NT2/D1 (cell line): ENCODE results near the gene IFNLR1.

Experiments used
- YY1 ChIP-seq: IDR thresholded peaks from 2 replicates; pipeline ENCODE4 v1.6.1; 2011; ENCODE audit not compliant: insufficient read length, insufficient read depth
- ZNF274 ChIP-seq: IDR thresholded peaks from 2 replicates; pipeline ENCODE4 v1.6.1; 2011; ENCODE audit warnings: mild to moderate bottlenecking, low read depth, low read length

DNA sequence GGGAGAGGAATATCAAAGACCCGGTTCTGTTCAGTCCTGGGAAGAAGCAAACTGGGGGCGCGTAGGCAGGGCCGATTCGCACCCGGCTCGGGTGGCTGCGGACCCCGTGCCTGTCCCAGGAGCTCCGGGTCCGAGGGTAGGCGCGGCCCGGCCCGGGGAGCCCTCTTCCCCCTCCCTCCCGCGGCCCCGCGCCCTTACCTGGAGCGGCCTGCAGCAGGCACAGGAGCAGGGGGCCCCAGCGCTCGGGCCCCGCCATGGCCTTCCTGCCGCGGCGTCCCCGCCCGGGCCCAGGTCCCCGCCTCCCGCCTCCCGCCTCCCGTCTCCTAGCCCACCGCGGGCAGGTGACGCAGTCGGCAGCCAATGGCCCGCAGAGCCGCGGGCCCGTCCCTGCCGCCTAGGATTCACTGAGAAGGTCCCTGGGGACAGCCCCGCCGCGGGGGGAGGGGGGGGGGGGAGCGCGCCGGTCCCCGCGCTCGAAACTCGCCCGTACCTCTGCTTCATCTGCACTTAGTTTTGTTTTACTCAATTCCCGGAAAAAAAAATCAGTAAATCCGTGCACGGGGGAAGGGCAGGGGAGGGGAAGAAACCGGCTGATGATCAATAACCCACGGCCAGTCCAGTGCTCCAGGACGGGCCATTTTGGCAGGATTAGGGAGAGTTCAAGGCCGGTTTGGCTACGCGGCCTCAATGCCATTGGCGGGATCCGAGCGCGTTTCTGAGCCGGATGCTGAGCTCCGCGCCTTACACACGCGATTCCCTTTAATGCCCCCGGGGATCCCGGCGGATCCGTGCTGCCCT, at the start of gene IFNLR1:
- TF ChIP-seq ZNF274 (no peak), YY1 (no peak)
